ENCODE results near the gene KL.

KL gene

GRCh38 chr13:33016414-33017322, at the start of gene KL:
Gene KL, plus strand, starts transcription at chr13:33016423. Its CDS starts 18 bp downstream, at chr13:33016441.
- no peak for DNase-seq

GRCh38 chr13:32967584-32968182, 48.5 kb upstream of the KL start:
- no peak for DNase-seq

GRCh38 chr13:32968316-32968715, 47.9 kb upstream of the KL start:
- DNase-seq, result no peak

- DNase-seq, result no peak
Observed at GRCh38 chr13:32968793-32969192, 47.4 kb upstream of the KL start.

- DNase-seq, result no peak
Observed at GRCh38 chr13:32969516-32969941, 46.7 kb upstream of the KL start.

GRCh38 chr13:32976056-32976805, 40.0 kb upstream of the KL start:
- DNase-seq, result no peak

- DNase-seq, result no peak
Observed at GRCh38 chr13:32976912-32977311, 39.3 kb upstream of the KL start.

GRCh38 chr13:32977321-32977720, 38.9 kb upstream of the KL start:
- no peak for DNase-seq

GRCh38 chr13:32978278-32978677, 37.9 kb upstream of the KL start:
- DNase-seq, result no peak

GRCh38 chr13:32983058-32983457, 33.2 kb upstream of the KL start:
- no peak for DNase-seq

- no peak for DNase-seq
Observed at GRCh38 chr13:32984857-32985626, 31.2 kb upstream of the KL start.

GRCh38 chr13:32986552-32986951, 29.7 kb upstream of the KL start:
- DNase-seq, result no peak

- DNase-seq, result no peak
Observed at GRCh38 chr13:32987462-32987861, 28.8 kb upstream of the KL start.

- DNase-seq, result no peak
Observed at GRCh38 chr13:32988608-32989289, 27.5 kb upstream of the KL start.

GRCh38 chr13:32989290-32989667, 26.9 kb upstream of the KL start:
- no peak for DNase-seq

- no peak for DNase-seq
Observed at GRCh38 chr13:32989942-32990341, 26.3 kb upstream of the KL start.

- no peak for DNase-seq
Observed at GRCh38 chr13:32993145-32993544, 23.1 kb upstream of the KL start.

- DNase-seq, result no peak
Observed at GRCh38 chr13:32997399-32997798, 18.8 kb upstream of the KL start.

- DNase-seq, result no peak
Observed at GRCh38 chr13:32998966-32999365, 17.3 kb upstream of the KL start.

GRCh38 chr13:33000365-33000764, 15.9 kb upstream of the KL start:
- DNase-seq, result no peak

GRCh38 chr13:33003458-33004019, 12.7 kb upstream of the KL start:
- DNase-seq, result no peak

- DNase-seq, result no peak
Observed at GRCh38 chr13:33004511-33004910, 11.7 kb upstream of the KL start.

Data from activated CD4-positive, alpha-beta T cell treated with anti-CD3 and anti-CD28 coated beads, Interleukin-2, amount 50 U/mL, for 4 hours (primary cell).